HL-60 (cell line): ENCODE measurements around the gene ABCB6.

Source experiments
- CTCF ChIP-seq: IDR thresholded peaks from one replicate; pipeline ENCODE4 v1.5.1; 2011; ENCODE audit warnings: low read length, control low read depth, inconsistent platforms; ENCODE audit not compliant: insufficient read depth
- GABPA ChIP-seq: IDR thresholded peaks from 2 replicates; pipeline ENCODE4 v1.6.1; 2012; ENCODE audit warnings: low read depth

- TF ChIP-seq CTCF (no peak), GABPA (no peak)
Observed at GRCh38 chr2:219178377-219179175, 40.2 kb downstream of the ABCB6 start.
